Measurements from ENCODE around the gene ACTR3C.

DNA sequence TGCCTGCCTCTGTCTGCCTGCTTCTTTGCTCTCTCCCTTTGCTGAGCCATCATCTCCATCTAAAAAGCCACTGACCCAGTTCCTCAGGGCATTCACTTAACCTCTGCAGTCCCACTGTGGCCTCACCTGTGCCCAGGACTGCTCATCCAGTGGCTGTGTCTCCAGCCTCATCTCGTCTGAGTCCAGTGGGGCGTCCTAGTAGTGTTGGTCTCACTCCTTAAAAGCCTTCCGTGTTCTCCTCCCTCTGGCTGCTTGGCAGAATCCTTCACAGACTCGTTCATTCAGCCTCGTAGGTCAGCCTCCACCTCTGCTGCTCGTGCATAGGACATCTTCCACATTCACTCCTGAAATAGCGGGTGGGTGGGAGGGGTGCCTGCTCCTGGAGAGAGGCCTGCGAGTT is 10.8 kb upstream of the ACTR3C start:
- no peak for TF ChIP-seq GABPA (IDR thresholded peaks at IDR 0.05; ENCODE audit: low read depth)
- no peak for TF ChIP-seq RCOR1 (IDR thresholded peaks at IDR 0.05; ENCODE audit: low read length)
- TF ChIP-seq CTCF (IDR thresholded peaks at IDR 0.05) = no peak
- TF ChIP-seq TAF1 (IDR thresholded peaks at IDR 0.05; ENCODE audit: borderline replicate concordance, low read depth, low read length) = no peak
- TF ChIP-seq MXI1 (IDR thresholded peaks at IDR 0.05; ENCODE audit: low read depth, low read length) = no peak
- TF ChIP-seq PBX3 (IDR thresholded peaks at IDR 0.05) = no peak
- TF ChIP-seq FOXJ3 (CRISPR knock-in tag; IDR thresholded peaks at IDR 0.05) = no peak
- no peak for TF ChIP-seq YY1 (IDR thresholded peaks at IDR 0.05; ENCODE audit: low read depth)
- no peak for TF ChIP-seq JUND (IDR thresholded peaks at IDR 0.05)
